Panc1 (cell line): Measurements from ENCODE around the gene SPAG6. TPM values are rescaled to one million over a fixed set of nuclear protein-coding genes. Genes with fewer than 3 reads are reported as not detected.

ENCODE experiments used
- ATAC-seq: fragments of 200-7000 bp; cut with Tn5 transposase; 2 replicates; pipeline ENCODE4 v1.9.1; 2020; ENCODE audit warnings: mild to moderate bottlenecking, moderate library complexity
- BruUV-seq: library from RNA; stranded (reverse); fragments of 400-500 nt; replicated peaks from 2 replicates; lab custom pipeline; 2021; lab: Mats Ljungman, UMichigan
- CTCF ChIA-PET: fragments of 300-600 bp; sonication (Branson Sonifier 250); formaldehyde crosslinking; loops from one replicate; lab custom pipeline; 2022; ENCODE audit warnings: antibody characterized with exemption; lab: Charles Lee
- POLR2A ChIA-PET: fragments of 300-600 bp; sonication (Branson Sonifier 250); formaldehyde crosslinking; loops from one replicate; lab custom pipeline; 2022; ENCODE audit warnings: antibody characterized with exemption; lab: Charles Lee
- DNase-seq: peaks from one replicate; pipeline ENCODE4 v3.0.0-alpha.2; 2010; ENCODE audit warnings: low read depth, low spot score
- H3K27ac ChIP-seq: 2 replicates; pipeline ENCODE4 v1.5.1; 2011; ENCODE audit warnings: mild to moderate bottlenecking, low read length, inconsistent platforms
- H3K27me3 ChIP-seq: fragments of 200-500 bp; sonication (Bioruptor generic); 2 replicates; pipeline ENCODE4 v1.6.0; 2014; ENCODE audit warnings: low read length, inconsistent platforms; ENCODE audit not compliant: control insufficient read depth, insufficient read depth
- H3K36me3 ChIP-seq: fragments of 200-500 bp; sonication (Bioruptor generic); 2 replicates; pipeline ENCODE4 v1.5.1; 2014; ENCODE audit warnings: inconsistent platforms, mild to moderate bottlenecking, low read length, moderate library complexity; ENCODE audit not compliant: control insufficient read depth, insufficient read depth
- H3K4me1 ChIP-seq: 2 replicates; pipeline ENCODE4 v1.5.1; 2011; ENCODE audit warnings: inconsistent platforms, mild to moderate bottlenecking, low read length, moderate library complexity; ENCODE audit not compliant: control insufficient read depth, insufficient read depth
- H3K4me3 ChIP-seq, 2 experiments: 2 replicates each; pipeline ENCODE4 v1.5.1; 2011 to 2012; ENCODE audit warnings: low read depth in 2 of 2, low read length in 2 of 2, mild to moderate bottlenecking in 2 of 2, inconsistent platforms in 1 of 2, moderate library complexity in 1 of 2
- H3K9me3 ChIP-seq: fragments of 200-500 bp; sonication (Bioruptor generic); 2 replicates; pipeline ENCODE4 v1.5.1; 2014; ENCODE audit warnings: low read depth, mild to moderate bottlenecking, inconsistent platforms, low read length, moderate library complexity; ENCODE audit not compliant: control insufficient read depth, insufficient read depth
- CTCF ChIP-seq: fragments of 450-650 bp; IDR thresholded peaks from 2 replicates; pipeline ENCODE4 v1.5.1; 2017; ENCODE audit warnings: mild to moderate bottlenecking
- POLR2AphosphoS5 ChIP-seq: IDR thresholded peaks from 2 replicates; pipeline ENCODE4 v1.6.1; 2012; ENCODE audit warnings: mild to moderate bottlenecking, low read depth, low read length, moderate library complexity
- REST ChIP-seq, 2 experiments: IDR thresholded peaks; 2 replicates each; pipeline ENCODE4 v1.6.1; 2011 to 2012; ENCODE audit warnings: low read depth in 2 of 2, control low read depth in 1 of 2, low read length in 1 of 2, mild to moderate bottlenecking in 1 of 2, moderate library complexity in 1 of 2; ENCODE audit not compliant: insufficient read depth in 1 of 2
- SIN3A ChIP-seq: IDR thresholded peaks from 2 replicates; pipeline ENCODE4 v1.6.1; 2012; ENCODE audit warnings: low read depth, mild to moderate bottlenecking, low read length, moderate library complexity, borderline replicate concordance; ENCODE audit not compliant: insufficient read depth
- TCF7L2 ChIP-seq: IDR thresholded peaks from 2 replicates; pipeline ENCODE4 v1.6.1; 2011; ENCODE audit warnings: mild to moderate bottlenecking, low read depth, low read length, inconsistent platforms
- in situ Hi-C: cut with HindIII; loops from 2 replicates; pipeline ENCODE4 v1.10.0; 2016; ENCODE audit warnings: low sequenced_read_pairs, low pct_unique_long_range_greater_than_20kb
- intact Hi-C: fragments of 100-400 bp; cut with micrococcal nuclease; formaldehyde crosslinking; loops from one replicate; pipeline ENCODE4 v1.10.0; 2022; ENCODE audit not compliant: unreplicated experiment
- total RNA-seq: library from RNA; stranded (reverse); gene quantifications from one replicate; pipeline ENCODE4 v1.2.1, GENCODE V29; 2021; ENCODE audit not compliant: unreplicated experiment

SPAG6 gene
- total RNA-seq, 1 experiment from 2014 or later, result not detected

GRCh38 chr10:22342421-22342820 is 2.9 kb upstream of the SPAG6 start:
- in situ Hi-C loops, result no loop called here
- Histone ChIP-seq H3K27ac (no peak overlapping the region), H3K27me3 (peaks cover 34% of the 10 kb centered on the region), H3K4me3 (no peak overlapping the region), H3K4me1 (no peaks in the 10 kb centered on the region; the same call in 1 of the 2 replicates), H3K9me3 (no peaks in the 10 kb centered on the region), H3K36me3 (no peaks in the 10 kb centered on the region)
- no TSS peak for BruUV-seq
- no peak for ATAC-seq
- TF ChIP-seq TCF7L2, result no peak
- TF ChIP-seq REST (IDR thresholded peaks at IDR 0.05; ENCODE audit: insufficient read depth in 1 of 2, low read depth in 2 of 2, low read length in 1 of 2), result no peak
- TF ChIP-seq POLR2AphosphoS5, result no peak
- TF ChIP-seq CTCF, result no peak
- TF ChIP-seq SIN3A, result no peak
- intact Hi-C loops, result no loop called here
- ChIA-PET POLR2A (no interaction called here), CTCF (no interaction called here)
- DNase-seq, result no peak

- intact Hi-C loops, result no loop called here
- H3K27ac ChIP-seq, result no peak overlapping the region
- in situ Hi-C loops, result no loop called here
- no peaks in the 10 kb centered on the region for H3K9me3 ChIP-seq
- H3K27me3 ChIP-seq, result peaks cover 27% of the 10 kb centered on the region
- ATAC-seq, result no peak
- ChIA-PET POLR2A (no interaction called here), CTCF (no interaction called here)
- H3K4me3 ChIP-seq, result no peak overlapping the region
- no peaks in the 10 kb centered on the region; the same call in 1 of the 2 replicates for H3K4me1 ChIP-seq
- no peak for TF ChIP-seq REST (IDR thresholded peaks at IDR 0.05; ENCODE audit: insufficient read depth in 1 of 2, low read depth in 2 of 2, low read length in 1 of 2)
- TF ChIP-seq SIN3A, result no peak
- no peak for TF ChIP-seq TCF7L2
- no peak for TF ChIP-seq POLR2AphosphoS5
- TF ChIP-seq CTCF, result no peak
- BruUV-seq, result no TSS peak
- H3K36me3 ChIP-seq, result no peaks in the 10 kb centered on the region
- DNase-seq, result no peak
Observed at GRCh38 chr10:22343731-22344130, 1.6 kb upstream of the SPAG6 start.
